ENCODE results near the gene CEP104.

- no peak for TF ChIP-seq CTCF (IDR thresholded peaks at IDR 0.05)
- TF ChIP-seq POLR2A (IDR thresholded peaks at IDR 0.05): no peak
These were observed 29.2 kb upstream of the CEP104 start for GRCh38 chr1:3886106-3886670.
